GM20000 (cell line): Measurements from ENCODE around the gene ARIH2.
"Not testable (repeated sequence)": the region's sequence is repeated elsewhere in the genome, so short reads cannot be mapped to it uniquely, and the experiment has no call there.

Experiments
- DNase-seq: peaks from one replicate; pipeline ENCODE4 v3.0.0; 2012; ENCODE audit warnings: low spot score
- TF ChIP-seq, protein P1 (sequence below): IDR thresholded peaks from 2 replicates; pipeline ENCODE4 v1.5.1; 2012; ENCODE audit warnings: mild to moderate bottlenecking, control low read depth; ENCODE audit errors: extremely low read depth, missing control alignments

The ARIH2 gene

DNA sequence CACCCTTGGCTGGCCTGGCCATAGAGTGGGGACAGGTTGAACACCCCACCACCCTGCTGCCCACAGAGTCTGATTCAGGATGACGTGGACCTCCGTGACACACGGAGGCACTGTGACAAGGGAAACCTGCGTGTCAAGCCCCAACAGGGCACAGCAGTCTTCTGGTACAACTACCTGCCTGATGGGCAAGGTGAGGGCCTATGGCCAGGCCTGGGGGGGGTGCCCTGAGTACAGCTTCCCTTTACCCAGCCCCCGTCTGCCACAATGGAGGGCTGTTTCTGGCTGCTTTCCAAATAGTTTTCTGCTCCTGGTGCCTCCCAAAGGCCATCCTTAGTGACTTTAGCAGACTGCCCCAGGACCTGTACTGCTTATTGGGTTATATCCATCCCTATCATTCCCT, 87.4 kb downstream of the ARIH2 start:
- TF ChIP-seq, protein P1, sequence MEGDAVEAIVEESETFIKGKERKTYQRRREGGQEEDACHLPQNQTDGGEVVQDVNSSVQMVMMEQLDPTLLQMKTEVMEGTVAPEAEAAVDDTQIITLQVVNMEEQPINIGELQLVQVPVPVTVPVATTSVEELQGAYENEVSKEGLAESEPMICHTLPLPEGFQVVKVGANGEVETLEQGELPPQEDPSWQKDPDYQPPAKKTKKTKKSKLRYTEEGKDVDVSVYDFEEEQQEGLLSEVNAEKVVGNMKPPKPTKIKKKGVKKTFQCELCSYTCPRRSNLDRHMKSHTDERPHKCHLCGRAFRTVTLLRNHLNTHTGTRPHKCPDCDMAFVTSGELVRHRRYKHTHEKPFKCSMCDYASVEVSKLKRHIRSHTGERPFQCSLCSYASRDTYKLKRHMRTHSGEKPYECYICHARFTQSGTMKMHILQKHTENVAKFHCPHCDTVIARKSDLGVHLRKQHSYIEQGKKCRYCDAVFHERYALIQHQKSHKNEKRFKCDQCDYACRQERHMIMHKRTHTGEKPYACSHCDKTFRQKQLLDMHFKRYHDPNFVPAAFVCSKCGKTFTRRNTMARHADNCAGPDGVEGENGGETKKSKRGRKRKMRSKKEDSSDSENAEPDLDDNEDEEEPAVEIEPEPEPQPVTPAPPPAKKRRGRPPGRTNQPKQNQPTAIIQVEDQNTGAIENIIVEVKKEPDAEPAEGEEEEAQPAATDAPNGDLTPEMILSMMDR: no peak
- DNase-seq: no peak

DNA sequence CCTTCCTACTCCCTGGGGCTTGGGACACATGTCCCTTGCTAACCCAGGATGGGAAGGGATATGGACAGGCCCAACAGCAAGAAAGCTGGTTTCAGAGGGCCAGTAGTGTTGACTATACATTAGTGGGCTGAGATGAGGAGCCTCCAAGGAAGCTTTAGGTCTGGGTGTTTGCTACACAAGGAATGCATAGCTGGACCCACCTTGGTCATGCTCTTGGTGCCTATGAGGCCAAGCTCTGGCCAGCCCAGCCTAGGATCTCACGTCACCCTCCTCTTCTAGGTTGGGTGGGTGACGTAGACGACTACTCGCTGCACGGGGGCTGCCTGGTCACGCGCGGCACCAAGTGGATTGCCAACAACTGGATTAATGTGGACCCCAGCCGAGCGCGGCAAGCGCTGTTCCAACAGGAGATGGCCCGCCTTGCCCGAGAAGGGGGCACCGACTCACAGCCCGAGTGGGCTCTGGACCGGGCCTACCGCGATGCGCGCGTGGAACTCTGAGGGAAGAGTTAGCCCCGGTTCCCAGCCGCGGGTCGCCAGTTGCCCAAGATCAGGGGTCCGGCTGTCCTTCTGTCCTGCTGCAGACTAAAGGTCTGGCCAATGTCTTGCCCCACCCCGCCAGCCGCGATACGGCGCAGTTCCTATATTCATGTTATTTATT, 87.9 kb downstream of the ARIH2 start:
- TF ChIP-seq, protein P1: no peak
- no peak for DNase-seq

DNA sequence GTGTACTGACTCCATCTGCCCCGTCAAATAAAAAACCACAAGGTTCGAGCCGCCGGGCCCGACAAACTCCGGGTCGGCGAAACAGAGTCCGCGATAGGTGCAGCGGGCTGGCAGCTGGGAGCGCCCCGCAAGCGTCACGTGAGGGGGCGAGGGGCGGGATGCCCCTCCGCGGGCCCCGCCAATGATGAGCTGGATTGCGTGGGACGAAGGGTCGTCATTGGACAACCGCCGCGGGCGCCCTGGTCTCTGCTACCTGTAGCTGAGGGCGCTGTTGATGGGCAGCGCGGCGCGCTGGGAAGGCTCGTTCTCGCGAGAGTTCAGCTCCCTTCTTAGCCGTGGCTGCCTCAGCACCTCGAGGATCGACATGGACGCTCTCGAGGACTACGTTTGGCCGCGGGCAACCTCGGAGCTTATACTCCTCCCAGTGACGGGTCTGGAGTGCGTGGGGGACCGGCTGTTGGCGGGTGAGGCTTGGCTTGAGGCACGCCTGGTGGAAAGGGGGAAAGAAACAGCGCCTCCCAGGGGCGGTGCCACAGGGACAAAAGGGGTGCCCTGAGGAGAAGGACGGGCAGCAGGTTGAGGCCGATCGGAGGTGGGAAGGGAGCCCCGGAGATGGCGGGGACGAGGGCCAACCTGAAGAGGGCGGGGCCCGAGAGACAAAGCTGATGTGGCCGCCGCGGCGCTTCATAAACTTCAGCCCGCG, 88.6 kb downstream of the ARIH2 start, which contains the start of gene WDR6:
WDR6 (plus strand) TSS at position 324 of the 703 bp plus-strand sequence; CDS start at position 365, 41 bp downstream.
- TF ChIP-seq, protein P1: peak; percentile 35
- DNase-seq: peak; percentile 97

DNA sequence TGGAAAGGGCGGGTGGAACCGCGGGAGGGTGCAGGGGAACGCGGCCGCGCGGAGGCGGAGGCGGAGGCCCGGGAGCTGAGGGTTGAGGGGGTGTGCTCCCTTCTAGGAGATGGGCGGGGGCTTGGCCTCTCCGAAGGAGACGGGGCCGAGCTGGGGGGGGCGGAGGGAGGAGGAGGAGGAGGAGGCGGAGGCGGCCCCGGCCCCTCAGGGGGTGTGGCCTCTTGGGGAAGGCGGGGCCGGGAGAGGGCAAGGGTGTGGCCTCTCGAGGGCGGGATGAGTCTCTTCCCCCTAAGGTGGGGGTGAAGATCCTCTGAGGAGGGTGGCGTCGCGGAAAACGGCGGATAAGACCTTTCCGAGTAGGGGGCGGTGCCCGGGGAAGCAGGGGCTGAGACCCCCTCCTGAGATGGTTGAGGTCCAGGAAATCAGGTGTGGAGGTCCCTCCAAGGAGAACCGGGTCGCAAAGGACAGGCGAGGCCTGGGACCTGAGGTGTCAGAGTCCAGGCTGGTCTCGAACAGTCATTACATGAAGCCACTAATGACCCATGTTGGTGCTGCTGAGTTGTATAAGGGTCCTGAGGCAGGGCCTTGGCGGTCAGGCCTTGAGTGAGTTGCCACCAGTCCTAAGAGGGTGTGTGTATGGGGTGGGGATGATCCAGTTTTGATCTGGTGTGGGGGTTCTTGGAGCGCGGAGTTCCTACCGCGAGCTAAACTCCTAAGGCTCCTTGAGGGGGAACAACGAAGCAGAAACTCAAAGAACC, 89.3 kb downstream of the ARIH2 start:
- DNase-seq: peak; percentile 87
- TF ChIP-seq, protein P1: no peak

DNA sequence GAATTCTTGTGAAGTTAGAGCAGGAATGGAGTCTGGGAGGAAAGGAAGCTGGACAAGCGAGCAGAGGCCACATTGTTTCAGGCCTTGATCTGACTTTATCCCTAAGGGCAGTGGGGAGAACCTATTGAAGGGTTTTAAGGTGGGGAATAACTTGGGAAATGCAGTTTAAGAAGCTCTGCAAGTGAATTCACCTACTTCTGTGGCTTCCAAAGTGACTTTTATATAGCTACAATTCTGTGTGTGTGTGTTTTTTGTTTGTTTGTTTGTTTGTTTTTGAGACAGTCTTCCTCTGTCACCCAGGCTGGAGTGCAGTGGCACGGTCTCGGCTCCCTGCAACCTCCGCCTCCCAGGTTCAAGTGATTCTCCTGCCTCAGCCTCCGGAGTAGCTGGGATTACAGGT, 90.0 kb downstream of the ARIH2 start:
- DNase-seq: not testable (repeated sequence)

DNA sequence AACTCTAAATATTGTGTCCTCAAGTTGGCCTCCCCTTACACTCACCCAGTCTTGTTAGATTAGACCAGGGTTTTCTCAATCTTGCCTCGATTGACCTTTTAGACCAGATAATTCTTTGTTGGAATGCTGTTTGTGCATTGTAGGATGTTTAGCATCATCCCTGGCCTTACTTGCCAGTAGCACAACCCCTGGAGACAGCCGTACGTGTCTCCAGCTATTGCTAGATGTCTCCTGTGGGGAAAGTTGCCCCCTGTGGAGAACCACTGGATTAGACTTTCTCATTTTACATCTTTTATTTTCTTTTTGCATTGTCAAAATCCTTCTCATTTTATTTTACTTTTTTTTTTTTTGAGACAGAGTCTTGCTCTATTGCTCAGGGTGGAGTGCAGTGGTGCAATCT, 90.8 kb downstream of the ARIH2 start:
- DNase-seq: no peak
- TF ChIP-seq, protein P1: no peak

DNA sequence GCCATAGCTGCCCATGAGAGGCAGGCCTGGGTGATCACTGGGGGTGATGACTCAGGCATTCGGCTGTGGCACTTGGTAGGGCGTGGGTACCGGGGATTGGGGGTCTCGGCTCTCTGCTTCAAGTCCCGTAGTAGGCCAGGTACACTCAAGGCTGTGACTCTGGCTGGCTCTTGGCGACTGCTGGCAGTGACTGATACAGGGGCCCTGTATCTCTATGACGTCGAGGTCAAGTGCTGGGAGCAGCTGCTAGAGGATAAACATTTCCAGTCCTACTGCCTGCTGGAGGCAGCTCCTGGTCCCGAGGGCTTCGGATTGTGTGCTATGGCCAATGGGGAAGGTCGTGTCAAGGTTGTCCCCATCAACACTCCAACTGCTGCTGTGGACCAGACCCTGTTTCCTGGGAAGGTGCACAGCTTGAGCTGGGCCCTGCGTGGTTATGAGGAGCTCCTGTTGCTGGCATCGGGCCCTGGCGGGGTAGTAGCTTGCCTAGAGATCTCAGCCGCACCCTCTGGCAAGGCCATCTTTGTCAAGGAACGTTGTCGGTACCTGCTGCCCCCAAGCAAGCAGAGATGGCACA, 93.9 kb downstream of the ARIH2 start:
- TF ChIP-seq, protein P1: no peak
- DNase-seq: no peak
